Vagina (tissue), 2 donors: ENCODE data around the gene CRY1.

Source experiments
- CTCF ChIP-seq, 3 experiments: fragments of 450-650 bp in 2 of 3; fragments of 200-600 bp in 1 of 3; sonication (generic) in 1 of 3; IDR thresholded peaks; one replicate each; pipeline ENCODE4 v1.5.1; 2017 to 2019; ENCODE audit warnings: antibody characterized with exemption in 3 of 3, mild to moderate bottlenecking in 2 of 3, moderate library complexity in 2 of 3
- POLR2A ChIP-seq, 2 donors: fragments of 450-650 bp; IDR thresholded peaks; one replicate each; pipeline ENCODE4 v1.6.1; 2017; ENCODE audit warnings: antibody characterized with exemption in 2 of 2, mild to moderate bottlenecking in 2 of 2, moderate library complexity in 2 of 2
- POLR2AphosphoS5 ChIP-seq, 2 donors: sonication (generic); formaldehyde crosslinking; IDR thresholded peaks; one replicate each; pipeline ENCODE4 v1.9.0; 2017; ENCODE audit warnings: antibody characterized with exemption in 2 of 2, mild to moderate bottlenecking in 2 of 2, low read depth in 1 of 2; ENCODE audit not compliant: insufficient read depth in 1 of 2

- TF ChIP-seq CTCF (IDR thresholded peaks at IDR 0.05) (no peak), POLR2A (IDR thresholded peaks at IDR 0.05) (no peak), POLR2AphosphoS5 (IDR thresholded peaks at IDR 0.05; ENCODE audit: insufficient read depth in 1 of 2, low read depth in 1 of 2) (no peak)
Observed at GRCh38 chr12:106962286-106962685, 131.1 kb downstream of the CRY1 start.
